K562 (cell line): Measurements from ENCODE around the gene RNU6-1. TPM values are rescaled to one million over a fixed set of nuclear protein-coding genes. Genes with fewer than 3 reads are reported as not detected.

Experiments used
- GATAD2A ChIP-seq: fragments of 450-650 bp; IDR thresholded peaks from 2 replicates; pipeline ENCODE4 v1.6.1; 2017
- NR2F6 ChIP-seq: fragments of 450-650 bp; formaldehyde crosslinking; IDR thresholded peaks from 2 replicates; pipeline ENCODE4 v1.4.0; 2020; ENCODE audit warnings: mild to moderate bottlenecking
- THRAP3 ChIP-seq: fragments of 450-650 bp; IDR thresholded peaks from 2 replicates; pipeline ENCODE4 v1.6.1; 2016; ENCODE audit warnings: mild to moderate bottlenecking, inconsistent platforms, borderline replicate concordance
- polyA plus RNA-seq, 8 experiments: library from polyadenylated mRNA; depleted of rRNA in 4 of 8; stranded (reverse) in 5 of 8; unstranded in 3 of 8; fragments of >200 nt; fragmentation: Nextera tagmentation in 2 of 8; fragmentation: Illumina TruSeq in 1 of 8; extraction: Ambion mirVana in 2 of 8; extraction: Trizol in 1 of 8; gene quantifications; 2 replicates each; pipeline versions ENCODE4 v1.2.1 to v1.2.3, GENCODE V29; 2011 to 2014; ENCODE audit warnings: inconsistent platforms in 1 of 8, missing spikeins in 1 of 8
- total RNA-seq, 7 experiments: library from RNA; depleted of rRNA in 6 of 7; stranded (reverse); fragments of >200 nt in 6 of 7; fragmentation: Illumina TruSeq in 2 of 7; extraction: Trizol in 2 of 7; gene quantifications; 2 replicates each; pipeline versions ENCODE4 v1.2.1 to v1.2.3, GENCODE V29; 2011 to 2021; ENCODE audit warnings: low replicate concordance in 1 of 7
- TF ChIP-seq, protein P1 (sequence below): fragments of 250-450 bp; sonication (Bioruptor Pico); IDR thresholded peaks from 2 replicates; pipeline ENCODE4 v1.5.0; 2021
- TF ChIP-seq, protein P2 (sequence below): fragments of 450-650 bp; formaldehyde crosslinking; IDR thresholded peaks from 2 replicates; pipeline ENCODE4 v1.4.0; 2020; ENCODE audit warnings: mild to moderate bottlenecking, mixed read lengths
- TF ChIP-seq, protein P3 (sequence below): sonication (generic); formaldehyde crosslinking; IDR thresholded peaks from 2 replicates; pipeline ENCODE4 v1.5.0; 2020; ENCODE audit warnings: missing genetic modification reagents
- TF ChIP-seq, protein P4 (sequence below): fragments of 450-650 bp; IDR thresholded peaks from 2 replicates; pipeline ENCODE4 v1.6.1; 2016; ENCODE audit warnings: mild to moderate bottlenecking, moderate library complexity
- TF ChIP-seq, protein P5 (sequence below): fragments of 250-450 bp; sonication (Bioruptor Pico); IDR thresholded peaks from 2 replicates; pipeline ENCODE4 v1.6.1; 2021; ENCODE audit warnings: mild to moderate bottlenecking

Gene RNU6-1
- total and polyA plus RNA-seq, 9 of the 15 experiments (the other 6 are each of a cell fraction or from before 2014, with no cell fraction given) = not detected

DNA sequence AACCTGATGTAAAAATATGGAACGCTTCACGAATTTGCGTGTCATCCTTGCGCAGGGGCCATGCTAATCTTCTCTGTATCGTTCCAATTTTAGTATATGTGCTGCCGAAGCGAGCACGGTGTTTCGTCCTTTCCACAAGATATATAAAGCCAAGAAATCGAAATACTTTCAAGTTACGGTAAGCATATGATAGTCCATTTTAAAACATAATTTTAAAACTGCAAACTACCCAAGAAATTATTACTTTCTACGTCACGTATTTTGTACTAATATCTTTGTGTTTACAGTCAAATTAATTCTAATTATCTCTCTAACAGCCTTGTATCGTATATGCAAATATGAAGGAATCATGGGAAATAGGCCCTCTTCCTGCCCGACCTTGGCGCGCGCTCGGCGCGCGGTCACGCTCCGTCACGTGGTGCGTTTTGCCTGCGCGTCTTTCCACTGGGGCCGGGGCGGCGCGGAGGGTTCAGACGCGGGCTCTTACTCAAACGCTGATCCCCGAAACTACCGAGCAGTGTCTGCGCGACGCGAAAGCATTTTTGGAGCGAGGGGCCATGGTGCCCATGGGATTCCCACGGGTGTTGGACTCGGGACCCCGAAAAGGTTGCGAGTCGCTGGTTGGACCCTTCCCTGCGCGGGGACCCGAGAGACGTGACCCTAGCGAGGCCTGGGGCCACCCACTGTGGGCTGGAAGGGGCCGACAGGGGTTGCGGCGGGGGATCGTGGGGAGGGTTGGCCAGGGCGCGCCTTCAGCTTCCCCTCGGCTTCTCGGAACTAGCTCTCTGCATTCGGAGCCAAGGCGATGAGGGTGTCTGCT lies at the start of gene RNU6-1 (continued):
- TF ChIP-seq, protein P1, sequence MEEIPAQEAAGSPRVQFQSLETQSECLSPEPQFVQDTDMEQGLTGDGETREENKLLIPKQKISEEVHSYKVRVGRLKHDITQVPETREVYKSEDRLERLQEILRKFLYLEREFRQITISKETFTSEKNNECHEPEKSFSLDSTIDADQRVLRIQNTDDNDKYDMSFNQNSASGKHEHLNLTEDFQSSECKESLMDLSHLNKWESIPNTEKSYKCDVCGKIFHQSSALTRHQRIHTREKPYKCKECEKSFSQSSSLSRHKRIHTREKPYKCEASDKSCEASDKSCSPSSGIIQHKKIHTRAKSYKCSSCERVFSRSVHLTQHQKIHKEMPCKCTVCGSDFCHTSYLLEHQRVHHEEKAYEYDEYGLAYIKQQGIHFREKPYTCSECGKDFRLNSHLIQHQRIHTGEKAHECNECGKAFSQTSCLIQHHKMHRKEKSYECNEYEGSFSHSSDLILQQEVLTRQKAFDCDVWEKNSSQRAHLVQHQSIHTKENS (CRISPR knock-in tag) = no peak
- TF ChIP-seq GATAD2A (no peak), THRAP3 (no peak), NR2F6 (no peak)
- TF ChIP-seq, protein P2, sequence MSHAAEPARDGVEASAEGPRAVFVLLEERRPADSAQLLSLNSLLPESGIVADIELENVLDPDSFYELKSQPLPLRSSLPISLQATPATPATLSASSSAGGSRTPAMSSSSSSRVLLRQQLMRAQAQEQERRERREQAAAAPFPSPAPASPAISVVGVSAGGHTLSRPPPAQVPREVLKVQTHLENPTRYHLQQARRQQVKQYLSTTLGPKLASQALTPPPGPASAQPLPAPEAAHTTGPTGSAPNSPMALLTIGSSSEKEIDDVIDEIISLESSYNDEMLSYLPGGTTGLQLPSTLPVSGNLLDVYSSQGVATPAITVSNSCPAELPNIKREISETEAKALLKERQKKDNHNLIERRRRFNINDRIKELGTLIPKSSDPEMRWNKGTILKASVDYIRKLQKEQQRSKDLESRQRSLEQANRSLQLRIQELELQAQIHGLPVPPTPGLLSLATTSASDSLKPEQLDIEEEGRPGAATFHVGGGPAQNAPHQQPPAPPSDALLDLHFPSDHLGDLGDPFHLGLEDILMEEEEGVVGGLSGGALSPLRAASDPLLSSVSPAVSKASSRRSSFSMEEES (CRISPR knock-in tag) = peak; percentile 98
- TF ChIP-seq, protein P3, sequence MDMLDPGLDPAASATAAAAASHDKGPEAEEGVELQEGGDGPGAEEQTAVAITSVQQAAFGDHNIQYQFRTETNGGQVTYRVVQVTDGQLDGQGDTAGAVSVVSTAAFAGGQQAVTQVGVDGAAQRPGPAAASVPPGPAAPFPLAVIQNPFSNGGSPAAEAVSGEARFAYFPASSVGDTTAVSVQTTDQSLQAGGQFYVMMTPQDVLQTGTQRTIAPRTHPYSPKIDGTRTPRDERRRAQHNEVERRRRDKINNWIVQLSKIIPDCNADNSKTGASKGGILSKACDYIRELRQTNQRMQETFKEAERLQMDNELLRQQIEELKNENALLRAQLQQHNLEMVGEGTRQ (CRISPR knock-in tag) = peak; percentile 98
- TF ChIP-seq, protein P4, sequence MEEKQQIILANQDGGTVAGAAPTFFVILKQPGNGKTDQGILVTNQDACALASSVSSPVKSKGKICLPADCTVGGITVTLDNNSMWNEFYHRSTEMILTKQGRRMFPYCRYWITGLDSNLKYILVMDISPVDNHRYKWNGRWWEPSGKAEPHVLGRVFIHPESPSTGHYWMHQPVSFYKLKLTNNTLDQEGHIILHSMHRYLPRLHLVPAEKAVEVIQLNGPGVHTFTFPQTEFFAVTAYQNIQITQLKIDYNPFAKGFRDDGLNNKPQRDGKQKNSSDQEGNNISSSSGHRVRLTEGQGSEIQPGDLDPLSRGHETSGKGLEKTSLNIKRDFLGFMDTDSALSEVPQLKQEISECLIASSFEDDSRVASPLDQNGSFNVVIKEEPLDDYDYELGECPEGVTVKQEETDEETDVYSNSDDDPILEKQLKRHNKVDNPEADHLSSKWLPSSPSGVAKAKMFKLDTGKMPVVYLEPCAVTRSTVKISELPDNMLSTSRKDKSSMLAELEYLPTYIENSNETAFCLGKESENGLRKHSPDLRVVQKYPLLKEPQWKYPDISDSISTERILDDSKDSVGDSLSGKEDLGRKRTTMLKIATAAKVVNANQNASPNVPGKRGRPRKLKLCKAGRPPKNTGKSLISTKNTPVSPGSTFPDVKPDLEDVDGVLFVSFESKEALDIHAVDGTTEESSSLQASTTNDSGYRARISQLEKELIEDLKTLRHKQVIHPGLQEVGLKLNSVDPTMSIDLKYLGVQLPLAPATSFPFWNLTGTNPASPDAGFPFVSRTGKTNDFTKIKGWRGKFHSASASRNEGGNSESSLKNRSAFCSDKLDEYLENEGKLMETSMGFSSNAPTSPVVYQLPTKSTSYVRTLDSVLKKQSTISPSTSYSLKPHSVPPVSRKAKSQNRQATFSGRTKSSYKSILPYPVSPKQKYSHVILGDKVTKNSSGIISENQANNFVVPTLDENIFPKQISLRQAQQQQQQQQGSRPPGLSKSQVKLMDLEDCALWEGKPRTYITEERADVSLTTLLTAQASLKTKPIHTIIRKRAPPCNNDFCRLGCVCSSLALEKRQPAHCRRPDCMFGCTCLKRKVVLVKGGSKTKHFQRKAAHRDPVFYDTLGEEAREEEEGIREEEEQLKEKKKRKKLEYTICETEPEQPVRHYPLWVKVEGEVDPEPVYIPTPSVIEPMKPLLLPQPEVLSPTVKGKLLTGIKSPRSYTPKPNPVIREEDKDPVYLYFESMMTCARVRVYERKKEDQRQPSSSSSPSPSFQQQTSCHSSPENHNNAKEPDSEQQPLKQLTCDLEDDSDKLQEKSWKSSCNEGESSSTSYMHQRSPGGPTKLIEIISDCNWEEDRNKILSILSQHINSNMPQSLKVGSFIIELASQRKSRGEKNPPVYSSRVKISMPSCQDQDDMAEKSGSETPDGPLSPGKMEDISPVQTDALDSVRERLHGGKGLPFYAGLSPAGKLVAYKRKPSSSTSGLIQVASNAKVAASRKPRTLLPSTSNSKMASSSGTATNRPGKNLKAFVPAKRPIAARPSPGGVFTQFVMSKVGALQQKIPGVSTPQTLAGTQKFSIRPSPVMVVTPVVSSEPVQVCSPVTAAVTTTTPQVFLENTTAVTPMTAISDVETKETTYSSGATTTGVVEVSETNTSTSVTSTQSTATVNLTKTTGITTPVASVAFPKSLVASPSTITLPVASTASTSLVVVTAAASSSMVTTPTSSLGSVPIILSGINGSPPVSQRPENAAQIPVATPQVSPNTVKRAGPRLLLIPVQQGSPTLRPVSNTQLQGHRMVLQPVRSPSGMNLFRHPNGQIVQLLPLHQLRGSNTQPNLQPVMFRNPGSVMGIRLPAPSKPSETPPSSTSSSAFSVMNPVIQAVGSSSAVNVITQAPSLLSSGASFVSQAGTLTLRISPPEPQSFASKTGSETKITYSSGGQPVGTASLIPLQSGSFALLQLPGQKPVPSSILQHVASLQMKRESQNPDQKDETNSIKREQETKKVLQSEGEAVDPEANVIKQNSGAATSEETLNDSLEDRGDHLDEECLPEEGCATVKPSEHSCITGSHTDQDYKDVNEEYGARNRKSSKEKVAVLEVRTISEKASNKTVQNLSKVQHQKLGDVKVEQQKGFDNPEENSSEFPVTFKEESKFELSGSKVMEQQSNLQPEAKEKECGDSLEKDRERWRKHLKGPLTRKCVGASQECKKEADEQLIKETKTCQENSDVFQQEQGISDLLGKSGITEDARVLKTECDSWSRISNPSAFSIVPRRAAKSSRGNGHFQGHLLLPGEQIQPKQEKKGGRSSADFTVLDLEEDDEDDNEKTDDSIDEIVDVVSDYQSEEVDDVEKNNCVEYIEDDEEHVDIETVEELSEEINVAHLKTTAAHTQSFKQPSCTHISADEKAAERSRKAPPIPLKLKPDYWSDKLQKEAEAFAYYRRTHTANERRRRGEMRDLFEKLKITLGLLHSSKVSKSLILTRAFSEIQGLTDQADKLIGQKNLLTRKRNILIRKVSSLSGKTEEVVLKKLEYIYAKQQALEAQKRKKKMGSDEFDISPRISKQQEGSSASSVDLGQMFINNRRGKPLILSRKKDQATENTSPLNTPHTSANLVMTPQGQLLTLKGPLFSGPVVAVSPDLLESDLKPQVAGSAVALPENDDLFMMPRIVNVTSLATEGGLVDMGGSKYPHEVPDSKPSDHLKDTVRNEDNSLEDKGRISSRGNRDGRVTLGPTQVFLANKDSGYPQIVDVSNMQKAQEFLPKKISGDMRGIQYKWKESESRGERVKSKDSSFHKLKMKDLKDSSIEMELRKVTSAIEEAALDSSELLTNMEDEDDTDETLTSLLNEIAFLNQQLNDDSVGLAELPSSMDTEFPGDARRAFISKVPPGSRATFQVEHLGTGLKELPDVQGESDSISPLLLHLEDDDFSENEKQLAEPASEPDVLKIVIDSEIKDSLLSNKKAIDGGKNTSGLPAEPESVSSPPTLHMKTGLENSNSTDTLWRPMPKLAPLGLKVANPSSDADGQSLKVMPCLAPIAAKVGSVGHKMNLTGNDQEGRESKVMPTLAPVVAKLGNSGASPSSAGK = peak; percentile 65
- TF ChIP-seq, protein P5, sequence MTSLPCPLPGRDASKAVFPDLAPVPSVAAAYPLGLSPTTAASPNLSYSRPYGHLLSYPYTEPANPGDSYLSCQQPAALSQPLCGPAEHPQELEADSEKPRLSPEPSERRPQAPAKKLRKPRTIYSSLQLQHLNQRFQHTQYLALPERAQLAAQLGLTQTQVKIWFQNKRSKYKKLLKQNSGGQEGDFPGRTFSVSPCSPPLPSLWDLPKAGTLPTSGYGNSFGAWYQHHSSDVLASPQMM (CRISPR knock-in tag) = no peak
